Trophoblast cell (in vitro differentiated cells and primary cell): ENCODE data around the gene MLN.

Experiments used
- DNase-seq, 2 donors: peaks; one replicate each; pipeline ENCODE4 v3.0.0-alpha.2; 2016
- H2AFZ ChIP-seq: 2 replicates; pipeline ENCODE4 v1.6.1; 2013; ENCODE audit warnings: low read length, moderate library complexity, mild to moderate bottlenecking; ENCODE audit not compliant: insufficient read depth, poor library complexity
- H2AK5ac ChIP-seq: 2 replicates; pipeline ENCODE4 v1.6.1; 2013; ENCODE audit warnings: mild to moderate bottlenecking, low read length
- H2BK120ac ChIP-seq: 2 replicates; pipeline ENCODE4 v1.6.1; 2013; ENCODE audit warnings: low read length, mild to moderate bottlenecking, moderate library complexity; ENCODE audit not compliant: insufficient read depth, poor library complexity
- H2BK12ac ChIP-seq: 2 replicates; pipeline ENCODE4 v1.6.1; 2013; ENCODE audit warnings: mild to moderate bottlenecking, low read length, moderate library complexity
- H2BK5ac ChIP-seq: 2 replicates; pipeline ENCODE4 v1.6.1; 2013; ENCODE audit warnings: low read length, low read depth, moderate library complexity, mild to moderate bottlenecking; ENCODE audit not compliant: poor library complexity
- H3K14ac ChIP-seq: 2 replicates; pipeline ENCODE4 v1.6.1; 2013; ENCODE audit warnings: mild to moderate bottlenecking, low read length
- H3K18ac ChIP-seq: 2 replicates; pipeline ENCODE4 v1.6.1; 2013; ENCODE audit warnings: mild to moderate bottlenecking, low read length
- H3K23ac ChIP-seq: 2 replicates; pipeline ENCODE4 v1.6.1; 2013; ENCODE audit warnings: low read length
- H3K27ac ChIP-seq: 2 replicates; pipeline ENCODE4 v1.5.1; 2013; ENCODE audit warnings: low read depth, mild to moderate bottlenecking, inconsistent platforms, low read length, moderate library complexity
- H3K27me3 ChIP-seq: 2 replicates; pipeline ENCODE4 v1.6.1; 2013; ENCODE audit warnings: inconsistent platforms, mild to moderate bottlenecking, low read length, moderate library complexity; ENCODE audit not compliant: insufficient read depth
- H3K36me3 ChIP-seq, 2 experiments: 1 replicate in 1 of 2; 2 replicates in 1 of 2; pipeline ENCODE4 v1.6.1; 2013; ENCODE audit warnings: low read length in 2 of 2, mild to moderate bottlenecking in 2 of 2, moderate library complexity in 1 of 2; ENCODE audit not compliant: insufficient read depth in 2 of 2, control insufficient read depth in 1 of 2
- H3K4ac ChIP-seq: 2 replicates; pipeline ENCODE4 v1.6.1; 2013; ENCODE audit warnings: low read depth, mild to moderate bottlenecking, low read length, moderate library complexity
- H3K4me1 ChIP-seq, 2 experiments: 1 replicate in 1 of 2; 2 replicates in 1 of 2; pipeline ENCODE4 v1.6.1; 2013; ENCODE audit warnings: low read length in 2 of 2, mild to moderate bottlenecking in 2 of 2, moderate library complexity in 1 of 2; ENCODE audit not compliant: insufficient read depth in 2 of 2, control insufficient read depth in 1 of 2
- H3K4me2 ChIP-seq: 2 replicates; pipeline ENCODE4 v1.6.1; 2013; ENCODE audit warnings: inconsistent platforms, mild to moderate bottlenecking, low read length, moderate library complexity
- H3K4me3 ChIP-seq: 2 replicates; pipeline ENCODE4 v1.5.1; 2013; ENCODE audit warnings: mild to moderate bottlenecking, low read depth, low read length, inconsistent platforms
- H3K79me1 ChIP-seq: one replicate; pipeline ENCODE4 v1.6.1; 2013; ENCODE audit warnings: low read length
- H3K79me2 ChIP-seq: 2 replicates; pipeline ENCODE4 v1.6.1; 2013; ENCODE audit warnings: low read length, mild to moderate bottlenecking; ENCODE audit not compliant: control insufficient read depth, insufficient read depth, poor library complexity
- H3K9ac ChIP-seq: 2 replicates; pipeline ENCODE4 v1.6.1; 2013; ENCODE audit warnings: mild to moderate bottlenecking, low read length
- H3K9me3 ChIP-seq: 2 replicates; pipeline ENCODE4 v1.6.1; 2013; ENCODE audit warnings: low read depth, mild to moderate bottlenecking, control low read depth, inconsistent platforms, low read length; ENCODE audit not compliant: insufficient read depth
- H4K12ac ChIP-seq: 2 replicates; pipeline ENCODE4 v1.6.1; 2013; ENCODE audit warnings: low read depth, mild to moderate bottlenecking, low read length, moderate library complexity
- H4K8ac ChIP-seq: 2 replicates; pipeline ENCODE4 v1.6.1; 2013; ENCODE audit warnings: low read depth, mild to moderate bottlenecking, low read length, moderate library complexity
- H4K91ac ChIP-seq: one replicate; pipeline ENCODE4 v1.6.1; 2013; ENCODE audit warnings: low read depth, mild to moderate bottlenecking, low read length, moderate library complexity
- WGBS: extraction: QIAGEN DNeasy Blood & Tissue Kit; methylation state at CpG from one replicate; pipeline ENCODE4 v1.1.7; 2013; ENCODE audit warnings: missing lambda C conversion rate; ENCODE audit not compliant: insufficient read length, insufficient coverage; ENCODE audit errors: extremely low coverage; 5-methylcytosine and 5-hydroxymethylcytosine counted together

The MLN gene

GRCh38 chr6:33838983-33839382 is 35.2 kb upstream of the MLN start:
- Histone ChIP-seq H2BK5ac (no peak overlapping the region), H2BK12ac (peak overlapping the region; percentile 2), H4K12ac (no peak overlapping the region), H3K79me2 (no peaks in the 10 kb centered on the region), H3K36me3 (no peaks in the 10 kb centered on the region), H2AK5ac (no peak overlapping the region), H4K8ac (no peak overlapping the region), H3K4me3 (no peak overlapping the region), H3K4me1 (peaks cover 34 to 39% of the 10 kb centered on the region in 2 experiments), H3K4me2 (no peak overlapping the region), H3K27ac (peak overlapping the region; percentile 82), H2BK120ac (no peak overlapping the region), H3K14ac (no peak overlapping the region), H3K79me1 (peaks cover 14% of the 10 kb centered on the region), H3K23ac (no peak overlapping the region), H3K9me3 (no peaks in the 10 kb centered on the region), H3K27me3 (no peaks in the 10 kb centered on the region), H3K4ac (no peak overlapping the region), H3K18ac (no peak overlapping the region), H3K9ac (no peak overlapping the region), H2AFZ (no peak overlapping the region), H4K91ac (peak overlapping the region; percentile 23)
- WGBS, result no CpG with 5 or more reads among the region's 10 CpGs
- peak in 1 of 2 donors; percentile 4 for DNase-seq

- Histone ChIP-seq H3K79me1 (peaks cover 14% of the 10 kb centered on the region), H2BK5ac (no peak overlapping the region)
Observed at GRCh38 chr6:33837971-33838665, 34.3 kb upstream of the MLN start.

GRCh38 chr6:33836806-33837469 is 33.1 kb upstream of the MLN start:
- Histone ChIP-seq H2BK120ac (no peak overlapping the region), H3K36me3 (no peaks in the 10 kb centered on the region), H4K91ac (no peak overlapping the region), H3K27me3 (no peaks in the 10 kb centered on the region), H3K4me3 (no peak overlapping the region), H2BK5ac (no peak overlapping the region), H3K18ac (no peak overlapping the region), H3K79me1 (peaks cover 14% of the 10 kb centered on the region), H3K14ac (no peak overlapping the region), H4K8ac (no peak overlapping the region), H3K27ac (no peak overlapping the region), H2BK12ac (no peak overlapping the region), H2AFZ (no peak overlapping the region), H2AK5ac (no peak overlapping the region), H3K9ac (no peak overlapping the region), H3K4me2 (no peak overlapping the region), H3K9me3 (peaks cover 4% of the 10 kb centered on the region), H3K4me1 (peaks cover 31 to 38% of the 10 kb centered on the region in 2 experiments), H4K12ac (no peak overlapping the region), H3K4ac (no peak overlapping the region), H3K23ac (no peak overlapping the region), H3K79me2 (no peaks in the 10 kb centered on the region)
- no CpG with 5 or more reads among the region's 3 CpGs for WGBS
- DNase-seq, result no peak

More at GRCh38 chr6:33837971-33838665, 34.3 kb upstream of the MLN start:
- H3K4me2 ChIP-seq, result no peak overlapping the region
- peak overlapping the region; percentile 50 for H4K91ac ChIP-seq
- no peak overlapping the region for H2AFZ ChIP-seq
- H2BK120ac ChIP-seq, result peak overlapping the region; percentile 47
- no peak overlapping the region for H3K23ac ChIP-seq
- no peak overlapping the region for H3K18ac ChIP-seq
- no peak overlapping the region for H3K4me3 ChIP-seq
- peak overlapping the region; percentile 33 for H4K8ac ChIP-seq
- H3K27ac ChIP-seq, result peak overlapping the region; percentile 3
- no peak overlapping the region for H3K9ac ChIP-seq
- WGBS, result no CpG with 5 or more reads among the region's 12 CpGs
- H3K4ac ChIP-seq, result no peak overlapping the region
- H2AK5ac ChIP-seq, result peak overlapping the region; percentile 42
- DNase-seq, result peak; percentile 24 to 39
- H3K79me2 ChIP-seq, result no peaks in the 10 kb centered on the region
- no peaks in the 10 kb centered on the region for H3K36me3 ChIP-seq
- no peak overlapping the region for H4K12ac ChIP-seq
- H3K4me1 ChIP-seq, result peaks cover 33 to 39% of the 10 kb centered on the region in 2 experiments
- no peaks in the 10 kb centered on the region for H3K27me3 ChIP-seq
- peak overlapping the region; percentile 64 for H2BK12ac ChIP-seq
- peaks cover 4% of the 10 kb centered on the region for H3K9me3 ChIP-seq
- H3K14ac ChIP-seq, result peak overlapping the region; percentile 11

- Histone ChIP-seq H3K36me3 (no peaks in the 10 kb centered on the region), H3K27me3 (no peaks in the 10 kb centered on the region), H3K27ac (no peak overlapping the region), H4K8ac (no peak overlapping the region), H3K23ac (no peak overlapping the region), H2AFZ (no peak overlapping the region), H3K18ac (no peak overlapping the region), H2AK5ac (no peak overlapping the region), H2BK12ac (no peak overlapping the region), H3K4me3 (peak overlapping the region; percentile 56), H3K79me1 (peaks cover 12% of the 10 kb centered on the region), H3K4me2 (no peak overlapping the region), H3K9ac (peak overlapping the region; percentile 15), H3K4ac (no peak overlapping the region), H4K91ac (peak overlapping the region; percentile 30), H3K9me3 (peaks cover 6% of the 10 kb centered on the region), H2BK120ac (no peak overlapping the region), H3K79me2 (no peaks in the 10 kb centered on the region), H4K12ac (no peak overlapping the region), H3K4me1 (peaks cover 23% of the 10 kb centered on the region in 2 experiments), H3K14ac (no peak overlapping the region), H2BK5ac (no peak overlapping the region)
- WGBS, result no CpG with 5 or more reads among the region's 22 CpGs
- no peak for DNase-seq
Observed at GRCh38 chr6:33834401-33835392, 30.9 kb upstream of the MLN start.
